Measurements from ENCODE around the gene SLC48A1.

GRCh38 chr12:47735649-47736048, 37.4 kb upstream of the SLC48A1 start:
- TF ChIP-seq POLR2A (IDR thresholded peaks at IDR 0.05) (no peak), CTCF (IDR thresholded peaks at IDR 0.05) (no peak)
